ENCODE measurements around the gene KIF2C.
"Not testable (repeated sequence)": the region's sequence is repeated elsewhere in the genome, so short reads cannot be mapped to it uniquely, and the experiment has no call there.

The KIF2C gene

DNA sequence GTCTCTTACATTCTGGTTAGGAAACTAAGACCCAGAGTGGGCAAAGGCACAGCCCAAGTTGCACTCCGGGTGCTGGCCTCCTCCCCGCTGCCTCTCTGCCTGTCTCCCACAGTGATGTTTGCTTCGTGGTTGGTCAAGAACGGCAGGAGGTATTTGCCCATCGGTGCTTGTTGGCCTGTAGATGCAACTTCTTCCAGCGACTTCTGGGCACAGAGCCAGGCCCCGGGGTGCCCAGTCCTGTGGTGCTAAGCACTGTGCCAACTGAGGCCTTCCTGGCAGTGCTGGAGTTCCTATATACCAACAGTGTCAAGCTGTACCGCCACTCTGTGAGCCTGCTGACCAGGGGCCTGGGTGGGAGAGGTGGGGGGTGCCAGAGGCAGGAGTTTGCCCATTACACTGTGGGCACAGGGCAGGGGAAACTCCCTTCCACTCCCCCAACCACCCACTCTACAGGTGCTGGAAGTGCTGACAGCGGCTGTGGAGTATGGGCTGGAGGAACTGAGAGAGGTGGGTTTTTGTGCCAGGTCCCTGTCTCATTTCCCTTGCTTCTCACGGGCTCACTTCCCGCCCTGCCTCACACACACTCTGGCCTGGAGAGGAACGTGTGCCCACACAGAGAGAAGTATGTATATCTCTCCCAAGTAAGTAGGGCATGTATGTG is 70.6 kb downstream of the KIF2C start:
- DNase-seq (ENCODE audit: extremely low read depth in 1 of 2, low read depth in 1 of 2): no peak

- DNase-seq (ENCODE audit: extremely low read depth in 1 of 2, low read depth in 1 of 2): not testable (repeated sequence)
These were observed 71.1 kb downstream of the KIF2C start for GRCh38 chr1:44810762-44811105.

GRCh38 chr1:44811234-44811633 is 71.6 kb downstream of the KIF2C start:
- DNase-seq (ENCODE audit: extremely low read depth in 1 of 2, low read depth in 1 of 2): no peak

DNA sequence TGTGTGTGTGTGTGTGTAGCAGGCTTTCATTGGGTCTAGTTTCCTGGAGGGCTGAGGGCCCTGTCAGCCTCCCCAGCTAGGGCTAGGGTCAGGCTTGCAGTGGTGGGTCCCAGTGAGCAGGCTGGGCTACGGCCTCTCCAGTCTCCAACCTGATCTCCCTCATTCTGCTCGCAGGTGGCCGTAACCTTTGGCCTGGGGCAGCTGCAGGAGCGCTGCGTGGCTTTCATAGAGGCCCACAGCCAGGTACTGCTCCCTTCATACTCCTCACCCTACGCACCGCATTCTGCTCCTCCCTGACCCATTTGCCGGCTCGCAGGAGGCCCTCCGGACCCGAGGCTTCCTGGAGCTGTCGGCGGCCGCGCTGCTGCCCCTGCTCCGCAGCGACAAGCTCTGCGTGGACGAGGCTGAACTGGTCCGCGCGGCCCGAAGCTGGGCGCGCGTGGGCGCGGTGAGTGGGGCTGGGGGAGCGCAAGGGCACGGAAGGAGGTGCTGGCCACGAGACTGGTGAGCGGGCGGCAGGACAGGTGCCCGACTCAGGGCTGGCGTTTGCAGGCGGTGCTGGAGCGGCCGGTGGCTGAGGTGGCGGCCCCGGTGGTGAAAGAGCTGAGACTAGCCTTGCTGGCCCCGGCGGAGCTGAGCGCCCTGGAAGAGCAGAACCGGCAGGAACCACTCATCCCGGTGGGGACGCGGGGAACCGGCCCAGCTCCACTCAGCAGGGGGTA is 73.3 kb downstream of the KIF2C start:
- DNase-seq (ENCODE audit: extremely low read depth in 1 of 2, low read depth in 1 of 2): no peak

DNA sequence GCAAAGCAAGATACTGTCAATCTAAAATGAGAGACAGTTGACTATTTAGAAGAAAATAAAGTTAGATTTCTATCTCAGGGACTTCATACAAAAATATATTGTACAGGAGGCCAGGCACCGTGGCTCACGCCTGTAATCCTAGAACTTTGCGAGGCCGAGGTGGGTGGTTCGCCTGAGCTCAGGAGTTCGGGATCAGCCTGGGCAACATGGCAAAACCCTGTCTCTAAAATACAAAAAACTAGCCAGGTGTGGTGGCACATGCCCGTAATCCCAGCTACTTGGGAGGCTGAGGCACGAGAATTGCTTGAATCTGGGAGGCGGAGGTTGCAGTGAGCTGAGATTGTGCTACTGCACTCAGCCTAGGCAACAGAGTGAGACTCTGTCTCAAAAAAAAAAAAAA is 76.3 kb downstream of the KIF2C start:
- DNase-seq (ENCODE audit: extremely low read depth in 1 of 2, low read depth in 1 of 2): not testable (repeated sequence)

- no peak for DNase-seq (ENCODE audit: extremely low read depth in 1 of 2, low read depth in 1 of 2)
These were observed 77.7 kb downstream of the KIF2C start for GRCh38 chr1:44817307-44817706.
